ENCODE data around the gene REPS1.
"Not testable (repeated sequence)": the region's sequence is repeated elsewhere in the genome, so short reads cannot be mapped to it uniquely, and the experiment has no call there.

Gene REPS1

DNA sequence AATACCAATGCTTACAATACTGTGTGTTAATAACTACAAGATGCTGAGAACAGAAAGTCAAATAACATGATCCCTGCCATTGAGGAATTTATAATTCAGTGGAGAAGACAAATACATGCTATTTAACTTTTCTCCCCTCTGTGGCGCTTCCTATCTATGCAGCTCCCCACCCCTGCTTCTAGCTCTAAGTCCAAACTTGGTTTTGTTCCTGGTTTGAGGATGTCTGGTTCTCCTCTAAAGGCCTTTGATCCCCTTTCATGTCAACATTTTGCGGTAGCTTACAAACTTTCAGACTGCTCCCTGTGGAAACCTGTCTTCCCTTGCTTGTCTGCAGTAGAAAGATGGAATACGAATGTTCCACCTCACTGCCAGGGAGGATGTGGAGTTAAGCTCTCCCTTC, 18.4 kb upstream of the REPS1 start:
- DNase-seq (ENCODE audit: low read depth in 2 of 2), result no peak

DNA sequence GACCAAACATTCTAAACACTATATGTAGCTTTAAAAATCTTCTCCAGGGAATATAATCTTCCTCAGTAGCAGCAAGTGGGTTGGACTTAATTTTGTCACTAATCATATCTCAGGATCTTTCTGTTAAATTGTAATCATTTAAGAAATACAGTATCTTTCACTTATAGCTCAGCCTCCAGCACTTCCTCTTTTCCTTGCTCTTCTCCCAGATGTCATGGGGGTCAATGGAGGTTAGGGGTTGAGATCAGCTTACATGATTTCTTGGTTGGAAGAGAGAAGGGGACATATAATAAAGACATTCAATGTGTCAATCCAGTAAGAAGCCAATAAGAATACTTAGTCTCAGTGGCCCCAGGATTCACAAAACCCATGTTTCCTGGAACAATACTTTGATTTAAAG, 15.7 kb upstream of the REPS1 start:
- DNase-seq (ENCODE audit: low read depth in 2 of 2), result no peak

DNA sequence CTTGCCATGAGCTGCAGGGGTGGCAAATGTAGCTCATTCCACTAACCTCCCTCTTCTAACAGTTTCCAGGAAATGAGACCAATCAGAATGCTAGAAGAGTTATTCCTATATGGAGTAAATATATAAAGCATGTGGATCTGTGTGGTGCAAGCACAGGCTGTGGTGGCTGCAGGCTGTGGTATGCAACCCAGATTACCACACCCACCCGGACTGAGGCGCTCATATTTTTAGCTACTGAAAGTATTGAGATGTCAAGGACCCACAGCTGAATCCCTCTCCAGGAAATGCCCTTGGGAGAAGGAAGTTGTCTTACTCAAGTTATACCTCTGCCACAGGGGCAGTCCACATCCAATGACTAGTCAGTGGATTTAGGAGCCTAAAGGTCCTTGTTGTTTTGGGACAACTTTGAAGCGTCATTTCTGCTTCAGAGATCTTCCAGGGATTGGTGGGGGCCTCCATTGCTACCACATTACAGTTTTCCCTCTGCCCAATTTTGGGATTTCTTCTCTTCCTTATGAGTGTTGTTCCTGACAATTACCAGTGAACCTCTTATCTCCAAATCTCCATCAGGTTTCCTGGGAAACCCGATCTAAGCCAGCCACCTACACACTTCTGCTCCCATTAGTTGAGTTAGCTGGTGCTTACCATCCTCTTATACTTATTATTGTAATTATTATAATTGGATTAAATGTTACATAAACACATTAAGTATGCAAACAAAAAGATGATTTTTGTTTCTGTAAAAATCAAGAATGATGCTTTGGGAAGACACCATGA, 12.1 kb upstream of the REPS1 start:
- DNase-seq (ENCODE audit: low read depth in 2 of 2), result no peak

DNA sequence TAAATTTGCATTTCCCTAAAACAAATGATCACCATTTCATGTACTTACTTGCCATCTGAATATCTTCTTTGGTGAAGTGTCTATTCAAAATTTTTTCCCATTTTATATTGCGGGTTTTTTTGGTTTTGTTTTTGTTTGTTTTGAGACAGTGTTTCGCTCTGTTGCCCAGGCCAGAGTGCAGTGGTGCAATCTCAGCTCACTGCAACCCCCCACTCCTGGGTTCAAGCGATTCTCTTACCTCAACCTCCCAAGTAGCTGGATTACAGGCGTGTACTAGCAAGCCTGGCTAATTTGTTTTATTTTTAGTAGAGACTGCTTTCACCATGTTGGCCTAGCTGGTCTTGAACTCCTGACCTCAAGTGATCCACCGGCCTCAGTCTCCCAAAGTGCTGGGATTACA, 9.1 kb upstream of the REPS1 start:
- no peak for DNase-seq (ENCODE audit: low read depth in 2 of 2)

DNA sequence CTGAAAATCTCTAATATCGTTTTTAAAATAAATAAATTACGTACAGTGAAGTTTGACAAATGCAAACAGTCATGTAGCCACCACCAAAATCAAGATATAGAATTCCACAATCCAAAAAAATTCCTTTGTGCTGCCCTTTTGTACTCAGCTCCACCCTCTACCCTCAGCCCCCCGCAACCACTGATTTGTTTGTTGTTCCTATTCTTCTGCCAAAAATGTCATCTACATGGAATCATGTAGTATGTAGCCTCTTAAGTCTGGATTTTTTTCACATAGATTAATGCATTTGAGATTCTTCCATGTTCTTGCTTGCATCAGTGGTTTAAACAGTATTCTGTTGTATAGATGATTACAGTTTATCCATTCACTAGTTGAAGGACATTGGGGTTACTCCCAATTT, 8.5 kb upstream of the REPS1 start:
- no peak for DNase-seq (ENCODE audit: low read depth in 2 of 2)

DNA sequence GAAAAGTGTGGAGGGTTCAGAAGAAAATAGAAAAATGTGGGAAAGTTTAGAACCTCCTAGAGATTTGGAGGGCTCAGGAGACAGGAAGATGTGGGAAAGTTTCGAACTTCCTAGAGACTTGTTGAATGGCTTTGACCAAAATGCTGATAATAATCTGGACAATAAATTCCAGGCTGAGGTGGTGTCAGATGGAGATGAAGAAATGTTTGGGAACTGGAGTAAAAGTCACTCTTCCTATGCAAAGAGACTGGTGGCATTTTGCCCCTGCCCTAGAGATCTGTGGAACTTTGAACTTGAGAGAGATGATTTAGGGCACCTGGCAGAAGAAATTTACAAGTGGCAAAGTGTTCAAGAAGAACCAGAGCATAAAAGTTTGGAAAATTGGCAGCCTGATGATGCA, 5.4 kb upstream of the REPS1 start:
- not testable (repeated sequence) for DNase-seq (ENCODE audit: low read depth in 2 of 2)

DNA sequence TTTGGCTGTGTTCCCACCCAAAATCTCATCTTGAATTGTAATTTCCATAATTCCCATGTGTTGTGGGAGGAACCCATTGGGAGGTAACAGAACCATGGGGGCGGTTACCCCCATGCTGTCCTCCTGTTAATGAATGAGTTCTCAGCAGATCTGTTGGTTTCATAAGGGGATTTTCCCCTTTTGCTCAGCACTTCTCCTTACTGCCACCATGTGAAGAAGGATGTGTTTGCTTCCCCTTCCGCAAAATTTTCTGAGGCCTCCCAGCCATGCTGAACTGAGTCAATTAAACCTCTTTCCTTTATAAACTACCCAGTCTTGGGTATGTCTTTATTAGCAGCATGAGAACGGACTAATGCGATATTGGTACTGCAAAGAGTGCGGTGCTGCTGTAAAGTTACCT, 4.9 kb upstream of the REPS1 start:
- DNase-seq (ENCODE audit: low read depth in 2 of 2), result not testable (repeated sequence)

DNA sequence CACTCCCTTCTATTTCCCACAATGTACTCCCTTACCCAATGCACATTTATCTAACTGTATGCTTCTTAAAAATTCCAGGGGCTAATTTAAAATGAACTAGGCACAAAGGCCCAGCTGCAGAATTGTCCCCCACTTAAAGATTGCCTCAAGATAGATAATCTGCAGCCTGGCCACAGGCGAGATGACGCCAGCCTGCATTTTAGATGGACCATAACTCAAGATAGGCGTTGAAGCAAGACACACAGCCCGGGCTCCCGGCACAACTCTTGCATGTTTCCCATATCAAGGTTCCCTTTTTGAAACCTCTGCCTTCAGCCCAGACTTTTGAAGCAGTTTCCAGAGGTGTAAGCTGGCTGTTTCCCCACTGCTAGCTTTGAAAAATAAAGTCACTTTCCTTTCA, 3.2 kb upstream of the REPS1 start:
- DNase-seq (ENCODE audit: low read depth in 2 of 2), result no peak

DNA sequence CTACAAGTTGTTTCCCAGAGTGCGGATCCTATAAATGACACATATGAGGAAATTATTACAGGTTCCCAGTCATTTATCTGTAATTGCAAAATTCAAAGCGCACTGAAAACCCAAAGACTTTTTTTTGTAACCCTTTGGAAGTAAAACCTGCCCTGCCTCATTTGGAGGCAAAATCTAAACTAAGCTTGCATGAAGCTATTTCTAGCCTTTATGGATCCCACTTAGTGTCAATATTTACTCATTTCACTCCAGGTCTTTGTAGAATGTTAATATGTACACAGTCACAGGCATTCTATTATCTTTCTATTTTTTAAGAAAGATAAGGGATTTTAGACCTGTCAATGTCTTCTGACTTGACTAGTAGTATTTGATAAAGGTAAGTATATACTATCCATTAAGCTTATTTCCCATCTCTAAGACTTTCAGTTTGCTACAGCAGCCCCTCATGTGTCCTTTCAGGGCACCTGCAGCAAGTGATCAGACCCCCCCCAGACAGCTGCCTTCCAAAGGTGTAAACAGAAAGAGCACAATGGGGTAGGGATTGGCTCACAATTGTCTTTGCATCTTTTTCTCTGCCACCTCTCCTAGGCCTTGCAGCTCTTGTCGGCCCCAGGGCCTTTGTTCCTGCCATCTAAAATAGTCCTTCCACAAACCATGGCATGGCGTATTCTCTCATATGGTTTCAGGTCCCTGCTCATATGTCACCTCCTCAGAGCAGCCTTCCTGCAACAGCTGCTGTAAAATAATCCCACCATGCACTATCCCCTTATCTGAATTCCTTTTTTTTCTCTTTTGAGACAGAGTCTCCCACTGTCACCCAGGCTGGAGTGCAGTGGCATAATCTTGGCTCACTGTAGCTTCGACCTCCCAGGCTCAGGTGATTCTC, 1.3 kb upstream of the REPS1 start:
- no peak for DNase-seq (ENCODE audit: low read depth in 2 of 2)

DNA sequence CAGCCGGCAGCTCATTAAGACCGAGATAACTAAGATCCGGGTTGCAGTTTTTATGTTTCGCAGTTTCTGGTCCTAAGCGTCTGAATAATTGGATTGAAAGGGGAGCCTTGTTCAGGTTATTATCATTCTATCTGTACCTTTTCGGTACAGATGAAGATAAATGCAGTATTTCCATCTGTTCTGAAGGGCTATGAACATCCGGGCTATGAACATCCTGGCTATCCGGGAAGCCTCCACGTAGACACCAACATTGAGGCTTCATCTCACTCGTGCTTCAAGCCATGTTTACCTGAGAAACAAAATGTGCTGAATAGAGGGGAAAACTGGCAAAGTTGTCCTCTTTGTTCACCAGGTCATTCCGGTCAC, 399 bp upstream of the REPS1 start:
- DNase-seq (ENCODE audit: low read depth in 2 of 2), result no peak

DNA sequence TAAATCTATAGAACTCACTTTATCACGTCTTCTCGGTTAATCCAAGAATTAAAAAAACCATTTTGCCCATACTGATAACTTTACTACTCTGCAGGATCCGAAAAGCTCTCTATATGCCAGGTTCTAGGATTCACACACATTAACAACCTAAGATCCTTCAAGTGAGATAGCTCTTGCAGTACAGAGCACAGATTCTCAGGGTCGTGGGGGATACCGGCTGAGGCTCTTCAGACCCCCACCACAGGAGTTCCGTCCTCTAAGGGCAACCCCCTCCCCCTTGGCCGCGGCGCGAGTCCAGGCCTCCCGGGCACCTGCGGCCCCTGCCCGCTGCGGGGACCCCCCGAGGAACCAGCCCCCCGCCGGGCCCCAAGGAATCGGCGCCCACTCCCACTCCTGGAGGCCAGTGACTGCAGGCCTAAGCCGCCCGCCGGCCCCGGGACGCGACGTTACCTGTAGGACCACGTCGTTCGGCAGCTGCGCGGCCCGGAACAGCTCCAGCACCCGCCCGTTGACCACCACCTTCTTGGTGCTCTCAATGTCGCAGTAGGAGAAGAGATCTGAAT, 892 bp downstream of the REPS1 start:
- no peak for DNase-seq (ENCODE audit: low read depth in 2 of 2)

DNA sequence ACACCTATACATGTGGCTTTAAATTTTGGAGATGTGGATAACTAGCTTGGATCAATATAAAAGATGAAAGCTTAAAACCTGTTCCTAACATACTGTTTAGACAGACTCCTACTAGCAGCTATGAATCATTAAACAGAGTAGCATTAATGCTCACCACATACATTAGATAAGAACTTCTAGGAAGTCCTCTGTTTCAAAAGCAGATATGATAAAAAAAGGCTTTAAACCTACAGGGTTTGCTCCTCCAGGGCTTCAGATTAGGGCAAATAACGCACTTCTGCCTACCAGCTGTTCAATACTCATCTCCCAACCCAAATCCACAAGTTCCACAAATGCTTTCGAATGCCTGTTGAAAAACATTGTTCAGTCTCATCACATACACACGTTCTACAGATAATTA, 1.5 kb downstream of the REPS1 start:
- no peak for DNase-seq (ENCODE audit: low read depth in 2 of 2)

DNA sequence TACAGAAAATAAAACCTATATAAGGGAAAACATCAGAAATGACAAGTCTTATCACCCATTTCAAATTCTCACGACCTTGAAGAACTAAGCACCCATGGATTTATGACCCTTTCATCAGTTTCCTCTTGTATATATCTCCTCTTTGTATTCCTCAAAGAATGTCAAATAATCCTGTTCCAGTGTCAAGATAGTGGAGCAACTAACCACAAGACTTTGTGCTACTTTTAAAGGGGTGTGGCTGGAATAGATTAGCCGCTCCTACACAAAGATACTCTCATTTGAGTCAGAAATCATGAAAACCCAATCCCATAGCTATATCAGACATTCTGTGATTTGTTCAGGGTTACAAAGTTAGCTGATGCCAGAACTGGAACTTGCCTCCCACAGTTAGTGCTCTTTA, 6.6 kb downstream of the REPS1 start:
- no peak for DNase-seq (ENCODE audit: low read depth in 2 of 2)

DNA sequence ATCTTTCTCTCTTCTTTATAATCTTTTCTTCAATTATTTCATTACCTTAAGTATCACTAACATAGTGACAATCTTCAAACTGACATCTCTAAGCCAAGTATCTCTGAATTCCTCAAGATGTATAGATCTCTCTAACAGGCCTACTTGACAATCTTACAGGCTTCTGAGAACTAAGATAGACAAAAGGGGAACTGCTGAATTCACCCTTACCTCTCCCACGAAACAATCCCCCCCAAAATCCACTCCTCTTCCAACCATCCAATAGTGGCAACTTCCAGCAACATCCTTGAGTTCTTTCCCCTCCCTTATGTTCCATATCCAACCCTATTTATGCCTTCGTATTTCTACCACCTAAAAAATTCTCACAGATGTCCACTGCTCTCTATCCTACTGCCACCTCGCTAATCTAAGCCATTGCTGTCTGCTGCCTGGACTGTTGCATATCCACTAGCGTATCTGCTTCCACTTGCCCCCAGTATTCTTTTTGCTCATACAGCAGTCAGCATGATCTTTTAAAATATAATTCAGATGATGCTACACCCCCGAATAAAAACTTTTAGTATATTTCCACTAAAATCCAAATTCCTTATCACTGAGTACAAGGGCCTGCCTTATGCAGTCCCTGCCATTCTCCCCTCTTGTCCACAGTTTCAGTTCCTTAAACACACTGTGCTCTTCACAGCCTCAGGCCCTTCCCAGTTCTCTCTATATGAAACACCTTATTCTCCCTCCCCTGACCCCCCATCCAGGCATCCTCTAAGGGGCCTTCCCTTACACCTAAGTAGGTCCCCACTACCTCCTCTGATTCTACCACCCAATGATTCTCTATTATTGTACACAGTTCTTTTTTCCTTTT, 8.0 kb downstream of the REPS1 start:
- DNase-seq (ENCODE audit: low read depth in 2 of 2), result no peak

DNA sequence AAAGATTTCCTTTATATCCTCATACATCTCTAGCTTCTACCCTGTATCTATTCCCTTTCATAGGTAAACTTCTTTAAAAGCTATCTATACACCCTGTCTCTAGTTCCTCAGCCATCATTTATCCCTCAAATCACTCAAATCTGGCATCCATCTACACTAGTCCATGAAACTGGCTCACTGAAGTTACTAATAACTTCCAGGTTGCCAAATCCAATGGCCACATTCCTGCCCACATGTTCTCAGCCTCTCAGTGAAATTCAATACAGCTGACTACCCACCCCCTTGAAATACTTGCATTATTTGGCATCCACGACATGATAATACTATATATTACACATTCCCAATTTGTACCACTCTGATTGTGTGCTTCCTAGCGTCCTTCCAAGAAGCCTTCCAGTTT, 8.7 kb downstream of the REPS1 start:
- no peak for DNase-seq (ENCODE audit: low read depth in 2 of 2)

DNA sequence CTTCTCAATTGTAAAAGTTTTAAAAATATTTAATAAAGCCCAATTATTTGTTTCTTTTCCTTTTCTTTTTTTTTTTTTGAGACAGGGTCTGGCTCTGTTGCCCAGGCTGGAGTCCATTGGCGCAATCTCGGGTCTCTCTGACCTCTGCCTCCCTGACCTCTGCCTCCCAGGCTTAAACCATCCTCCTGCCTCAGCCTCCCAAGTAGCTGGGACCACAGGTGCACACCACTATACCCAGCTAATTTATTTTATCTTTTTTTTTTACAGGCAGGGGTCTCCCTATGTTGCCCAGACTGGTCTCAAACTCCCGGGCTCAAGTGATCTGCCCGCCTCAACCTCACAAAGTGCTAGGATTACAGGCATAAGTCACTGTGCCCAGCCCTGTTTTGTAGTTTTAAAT, 9.8 kb downstream of the REPS1 start:
- DNase-seq (ENCODE audit: low read depth in 2 of 2), result no peak

DNA sequence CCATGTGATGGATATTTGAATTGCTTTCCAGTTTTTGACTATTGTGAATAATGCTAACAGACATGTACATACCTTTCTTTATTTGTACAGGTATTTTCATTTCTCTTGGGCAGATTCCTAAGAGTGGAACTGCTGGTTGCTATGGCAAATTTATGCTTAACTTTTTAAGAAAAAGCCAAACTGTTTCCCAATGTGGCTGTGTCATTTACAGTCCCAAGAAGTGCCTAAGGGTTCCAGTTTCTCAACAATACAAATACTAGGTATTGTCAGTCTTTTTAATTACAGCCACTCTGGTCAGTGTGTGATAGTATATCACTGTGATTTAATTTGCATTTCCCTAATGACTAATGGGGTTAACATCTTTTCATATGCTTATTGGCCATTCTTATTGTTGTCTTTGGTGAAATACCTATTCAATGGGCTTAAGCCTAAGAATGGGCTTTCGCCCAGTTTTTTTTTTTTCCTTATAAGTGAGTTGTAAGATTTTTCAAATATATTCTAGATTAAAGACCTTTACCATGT, 10.3 kb downstream of the REPS1 start:
- no peak for DNase-seq (ENCODE audit: low read depth in 2 of 2)

DNA sequence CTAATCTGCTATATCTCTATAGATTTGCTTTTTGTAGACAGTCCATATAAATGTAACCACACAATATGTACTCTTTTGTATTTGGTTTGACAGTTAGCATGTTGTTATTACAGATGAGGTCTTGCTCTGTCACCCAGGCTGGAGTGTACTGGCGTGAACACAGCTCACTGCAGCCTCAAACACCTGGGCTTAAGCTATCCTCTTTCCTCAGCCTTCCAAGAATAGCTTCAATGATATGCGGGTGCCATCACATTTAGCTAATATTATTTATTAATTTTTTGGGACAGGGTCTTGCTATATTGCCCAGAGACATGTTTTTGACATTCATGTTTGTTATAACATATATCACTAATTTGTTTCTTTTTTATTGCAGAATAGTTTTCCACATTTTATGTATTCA, 10.8 kb downstream of the REPS1 start:
- no peak for DNase-seq (ENCODE audit: low read depth in 2 of 2)

DNA sequence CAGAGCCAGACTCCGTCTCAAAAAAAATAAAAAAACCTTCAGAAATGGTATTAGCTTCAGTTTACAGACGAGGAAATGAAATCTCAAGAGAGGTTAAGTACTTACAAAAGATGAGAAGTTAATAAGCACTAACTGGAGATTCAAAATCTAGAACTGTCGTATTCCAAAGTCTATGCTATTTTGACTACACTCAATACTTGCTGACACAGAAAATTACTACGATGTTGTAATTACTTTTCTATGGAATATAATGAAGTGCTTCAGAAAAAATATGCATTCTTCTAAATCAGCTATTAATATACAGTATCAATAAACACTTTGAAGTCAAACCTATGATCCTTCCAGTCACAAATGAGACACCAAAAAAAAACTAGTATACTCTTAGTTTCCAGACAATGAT, 12.2 kb downstream of the REPS1 start:
- no peak for DNase-seq (ENCODE audit: low read depth in 2 of 2)

DNA sequence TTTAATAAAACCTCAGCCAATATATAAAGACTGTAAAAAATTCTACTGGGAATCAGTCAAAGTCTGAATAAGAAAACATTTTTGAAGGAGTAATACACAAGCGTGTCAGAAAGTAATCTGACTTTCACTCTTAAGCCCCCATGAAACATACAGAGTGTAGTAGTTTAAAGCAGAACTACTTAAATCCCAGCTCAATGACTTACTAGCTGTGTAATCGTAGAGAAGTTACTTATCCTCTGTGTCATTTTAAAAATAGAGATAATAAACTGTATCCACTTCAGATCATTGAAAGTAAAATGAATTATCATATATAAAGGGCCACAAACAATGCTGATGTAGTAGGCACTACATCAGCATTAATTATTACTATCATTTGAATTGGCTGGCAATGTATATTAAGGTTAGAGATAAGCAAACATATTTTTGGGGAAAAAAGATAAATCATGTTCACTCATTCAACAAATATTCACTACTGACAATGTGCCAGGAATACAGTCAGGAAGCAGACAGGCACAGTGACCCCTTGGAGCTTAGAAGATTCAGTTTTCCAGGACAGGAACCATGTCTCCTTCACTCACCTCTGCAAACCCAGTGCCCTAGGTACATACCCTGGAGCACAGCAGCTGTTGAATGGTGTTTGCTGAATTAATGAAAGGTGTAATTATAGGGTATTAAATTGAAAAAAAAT, 14.4 kb downstream of the REPS1 start:
- DNase-seq (ENCODE audit: low read depth in 2 of 2), result no peak

DNA sequence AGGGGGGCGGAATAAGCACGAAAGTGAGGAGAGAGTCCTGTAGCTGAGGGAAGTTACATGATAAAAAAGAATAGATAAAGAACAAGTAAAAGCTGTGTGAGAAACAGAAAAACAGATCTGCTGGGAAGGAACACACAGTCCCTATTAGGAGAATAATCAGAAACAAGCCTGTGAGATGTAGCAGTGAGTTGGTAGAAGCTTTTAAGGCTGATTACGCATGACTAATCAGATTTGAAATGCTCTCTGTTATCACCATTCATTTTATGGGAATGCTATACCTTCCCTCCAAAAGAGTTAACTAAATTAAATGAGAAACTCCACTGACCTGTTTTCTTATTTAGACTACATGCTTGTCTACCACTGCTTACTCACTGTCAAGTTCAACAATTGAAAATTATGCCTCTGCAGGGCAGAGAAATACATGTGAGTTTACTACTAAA, 15.8 kb downstream of the REPS1 start:
- no peak for DNase-seq (ENCODE audit: low read depth in 2 of 2)

Data from stimulated activated CD4-positive, alpha-beta T cell treated with anti-CD3 and anti-CD28 coated beads, Interleukin-1b, Interleukin-23, amount 100 ng/mL, for 1 hour (primary cell).